Gastrocnemius medialis (tissue), 4 donors: ENCODE results near the gene BIRC2.

Experiments
- POLR2A ChIP-seq, 2 donors: fragments of 450-650 bp; IDR thresholded peaks; one replicate each; pipeline ENCODE4 v1.6.1; 2017; ENCODE audit warnings: antibody characterized with exemption in 2 of 2, mild to moderate bottlenecking in 2 of 2, moderate library complexity in 2 of 2
- TF ChIP-seq, protein P1 (sequence below), 5 experiments: fragments of 450-650 bp in 3 of 5; fragments of 200-600 bp in 2 of 5; sonication (generic) in 2 of 5; IDR thresholded peaks in 4 of 5; conservative IDR thresholded peaks in 1 of 5; 1 replicate in 4 of 5; 2 replicates in 1 of 5; pipeline ENCODE4 v1.5.1; 2016 to 2019; ENCODE audit warnings: antibody characterized with exemption in 5 of 5, mild to moderate bottlenecking in 3 of 5, moderate library complexity in 3 of 5

DNA sequence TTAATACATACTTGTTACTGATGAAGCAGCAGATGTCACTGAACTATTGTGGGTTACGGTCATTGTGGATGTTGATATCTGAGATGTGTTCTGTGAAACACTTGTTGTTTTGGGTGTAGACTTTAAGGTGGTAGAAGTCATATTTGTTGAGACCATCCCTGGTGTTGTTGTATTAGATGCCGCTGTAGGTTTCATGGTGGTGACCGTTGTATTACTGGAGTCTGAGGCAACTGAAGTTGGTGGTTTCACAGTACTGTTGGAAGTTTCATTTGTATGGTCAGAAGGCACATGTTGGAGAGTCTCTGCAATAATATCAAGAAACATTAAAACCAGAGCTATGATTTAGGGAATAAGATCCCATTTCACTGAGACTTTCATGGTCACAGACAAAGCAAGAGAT lies 54.9 kb downstream of the BIRC2 start:
- TF ChIP-seq, protein P1, sequence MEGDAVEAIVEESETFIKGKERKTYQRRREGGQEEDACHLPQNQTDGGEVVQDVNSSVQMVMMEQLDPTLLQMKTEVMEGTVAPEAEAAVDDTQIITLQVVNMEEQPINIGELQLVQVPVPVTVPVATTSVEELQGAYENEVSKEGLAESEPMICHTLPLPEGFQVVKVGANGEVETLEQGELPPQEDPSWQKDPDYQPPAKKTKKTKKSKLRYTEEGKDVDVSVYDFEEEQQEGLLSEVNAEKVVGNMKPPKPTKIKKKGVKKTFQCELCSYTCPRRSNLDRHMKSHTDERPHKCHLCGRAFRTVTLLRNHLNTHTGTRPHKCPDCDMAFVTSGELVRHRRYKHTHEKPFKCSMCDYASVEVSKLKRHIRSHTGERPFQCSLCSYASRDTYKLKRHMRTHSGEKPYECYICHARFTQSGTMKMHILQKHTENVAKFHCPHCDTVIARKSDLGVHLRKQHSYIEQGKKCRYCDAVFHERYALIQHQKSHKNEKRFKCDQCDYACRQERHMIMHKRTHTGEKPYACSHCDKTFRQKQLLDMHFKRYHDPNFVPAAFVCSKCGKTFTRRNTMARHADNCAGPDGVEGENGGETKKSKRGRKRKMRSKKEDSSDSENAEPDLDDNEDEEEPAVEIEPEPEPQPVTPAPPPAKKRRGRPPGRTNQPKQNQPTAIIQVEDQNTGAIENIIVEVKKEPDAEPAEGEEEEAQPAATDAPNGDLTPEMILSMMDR (IDR thresholded peaks at IDR 0.05 in 4 of 5, conservative IDR thresholded peaks at IDR 0.05 in 1 of 5) = no peak
- no peak for TF ChIP-seq POLR2A (IDR thresholded peaks at IDR 0.05)
